Vagina (tissue), 2 donors: Measurements from ENCODE around the gene SNAP29. TPM values are rescaled to one million over a fixed set of nuclear protein-coding genes. Genes with fewer than 3 reads are reported as not detected.
A peak's percentile ranks its signal among the peaks of the same experiment; 100 is the strongest.

ENCODE experiments used
- DNase-seq, 2 donors: peaks; one replicate each; pipeline ENCODE4 v3.0.0-alpha.2; 2017; ENCODE audit errors: extremely low spot score in 2 of 2
- H3K27ac ChIP-seq: fragments of 200-600 bp; sonication (generic); one replicate; pipeline ENCODE4 v1.5.1; 2019
- H3K27me3 ChIP-seq: fragments of 200-600 bp; sonication (generic); one replicate; pipeline ENCODE4 v1.5.1; 2019
- H3K36me3 ChIP-seq, 2 donors: fragments of 200-600 bp; sonication (generic); one replicate each; pipeline ENCODE4 v1.5.1; 2017 to 2019
- H3K4me1 ChIP-seq: fragments of 200-600 bp; sonication (generic); one replicate; pipeline ENCODE4 v1.5.1; 2019
- H3K4me3 ChIP-seq, 2 donors: fragments of 200-600 bp; sonication (generic); 1 replicate in 1 of 2; 2 replicates in 1 of 2; pipeline ENCODE4 v1.5.1; 2016 to 2019
- H3K9me3 ChIP-seq: fragments of 200-600 bp; sonication (generic); one replicate; pipeline ENCODE4 v1.5.1; 2019
- CTCF ChIP-seq, 3 experiments: fragments of 450-650 bp in 2 of 3; fragments of 200-600 bp in 1 of 3; sonication (generic) in 1 of 3; IDR thresholded peaks; one replicate each; pipeline ENCODE4 v1.5.1; 2017 to 2019; ENCODE audit warnings: antibody characterized with exemption in 3 of 3, mild to moderate bottlenecking in 2 of 3, moderate library complexity in 2 of 3
- POLR2A ChIP-seq, 2 donors: fragments of 450-650 bp; IDR thresholded peaks; one replicate each; pipeline ENCODE4 v1.6.1; 2017; ENCODE audit warnings: antibody characterized with exemption in 2 of 2, mild to moderate bottlenecking in 2 of 2, moderate library complexity in 2 of 2
- POLR2AphosphoS5 ChIP-seq, 2 donors: sonication (generic); formaldehyde crosslinking; IDR thresholded peaks; one replicate each; pipeline ENCODE4 v1.9.0; 2017; ENCODE audit warnings: antibody characterized with exemption in 2 of 2, mild to moderate bottlenecking in 2 of 2, low read depth in 1 of 2; ENCODE audit not compliant: insufficient read depth in 1 of 2
- intact Hi-C: fragments of 100-400 bp; cut with DNase I; formaldehyde crosslinking; loops from one replicate; pipeline ENCODE4 v1.15.1; 2023
- total RNA-seq: library from RNA; depleted of rRNA; stranded (reverse); fragments of >200 nt; gene quantifications from one replicate; pipeline ENCODE4 v1.2.3, GENCODE V29; 2016

Gene SNAP29
- total RNA-seq, result 18.9 TPM

GRCh38 chr22:20858615-20859416 lies at the start of gene SNAP29, which contains the start of gene PI4KA:
Gene SNAP29, plus strand, starts transcription at chr22:20859007. Its CDS starts 104 bp downstream, at chr22:20859111.
Gene PI4KA, minus strand, starts transcription at chr22:20858811. Its CDS starts 86 bp downstream, at chr22:20858725.
- Histone ChIP-seq H3K27ac (peak within 1 kb of the TSS; percentile 85), H3K9me3 (no peaks in the 10 kb centered on the region), H3K36me3 (no peaks in the 10 kb centered on the region), H3K27me3 (no peaks in the 10 kb centered on the region), H3K4me3 (peak within 1 kb of the TSS; percentile 72 to 79), H3K4me1 (peaks cover 76% of the 10 kb centered on the region)
- intact Hi-C loops, result loop anchor here (5.0 kb wide), 1 partner anchor 58 kb away; the partner anchor contains the start of gene CRKL
- TF ChIP-seq POLR2AphosphoS5 (IDR thresholded peaks at IDR 0.05; ENCODE audit: insufficient read depth in 1 of 2, low read depth in 1 of 2) (peak; percentile 86 to 89), POLR2A (IDR thresholded peaks at IDR 0.05) (peak; percentile 50 to 87), CTCF (IDR thresholded peaks at IDR 0.05) (no peak)
- DNase-seq, result peak in 1 of 2 donors; percentile 98

GRCh38 chr22:20809538-20810185 lies 49.1 kb upstream of the SNAP29 start:
- H3K27me3 ChIP-seq, result no peaks in the 10 kb centered on the region
- intact Hi-C loops, result no loop called here
- peaks cover 0 to 64% of the 10 kb centered on the region in 2 donors for H3K36me3 ChIP-seq
- H3K4me3 ChIP-seq, result no peak overlapping the region
- H3K27ac ChIP-seq, result no peak overlapping the region
- H3K4me1 ChIP-seq, result no peaks in the 10 kb centered on the region
- no peak for TF ChIP-seq POLR2AphosphoS5 (IDR thresholded peaks at IDR 0.05; ENCODE audit: insufficient read depth in 1 of 2, low read depth in 1 of 2)
- TF ChIP-seq POLR2A (IDR thresholded peaks at IDR 0.05), result no peak
- no peak for TF ChIP-seq CTCF (IDR thresholded peaks at IDR 0.05)
- DNase-seq, result no peak
- no peaks in the 10 kb centered on the region for H3K9me3 ChIP-seq

- DNase-seq, result no peak
- peaks cover 0 to 57% of the 10 kb centered on the region in 2 donors for H3K36me3 ChIP-seq
Observed at GRCh38 chr22:20810645-20811044, 48.2 kb upstream of the SNAP29 start.

GRCh38 chr22:20811171-20811570 lies 47.6 kb upstream of the SNAP29 start:
- H3K27me3 ChIP-seq, result no peaks in the 10 kb centered on the region
- no peak overlapping the region for H3K27ac ChIP-seq
- H3K4me3 ChIP-seq, result no peak overlapping the region
- intact Hi-C loops, result no loop called here
- H3K9me3 ChIP-seq, result no peaks in the 10 kb centered on the region
- H3K4me1 ChIP-seq, result no peaks in the 10 kb centered on the region
- TF ChIP-seq POLR2AphosphoS5 (IDR thresholded peaks at IDR 0.05; ENCODE audit: insufficient read depth in 1 of 2, low read depth in 1 of 2) (no peak), POLR2A (IDR thresholded peaks at IDR 0.05) (no peak), CTCF (IDR thresholded peaks at IDR 0.05) (no peak)
- H3K36me3 ChIP-seq, result peaks cover 0 to 54% of the 10 kb centered on the region in 2 donors
- no peak for DNase-seq

More at GRCh38 chr22:20810645-20811044, 48.2 kb upstream of the SNAP29 start:
- TF ChIP-seq CTCF (IDR thresholded peaks at IDR 0.05) (no peak), POLR2AphosphoS5 (IDR thresholded peaks at IDR 0.05; ENCODE audit: insufficient read depth in 1 of 2, low read depth in 1 of 2) (no peak), POLR2A (IDR thresholded peaks at IDR 0.05) (no peak)
- H3K4me1 ChIP-seq, result no peaks in the 10 kb centered on the region
- H3K4me3 ChIP-seq, result no peak overlapping the region
- intact Hi-C loops, result no loop called here
- H3K27me3 ChIP-seq, result no peaks in the 10 kb centered on the region
- no peak overlapping the region for H3K27ac ChIP-seq
- no peaks in the 10 kb centered on the region for H3K9me3 ChIP-seq
